ENCODE measurements around the gene ACE. TPM values are rescaled to one million over a fixed set of nuclear protein-coding genes. Genes with fewer than 3 reads are reported as not detected.

ACE gene
- total and polyA plus RNA-seq, 10 donors, result 0.61 to 17.3 (median 8.2) TPM

DNA sequence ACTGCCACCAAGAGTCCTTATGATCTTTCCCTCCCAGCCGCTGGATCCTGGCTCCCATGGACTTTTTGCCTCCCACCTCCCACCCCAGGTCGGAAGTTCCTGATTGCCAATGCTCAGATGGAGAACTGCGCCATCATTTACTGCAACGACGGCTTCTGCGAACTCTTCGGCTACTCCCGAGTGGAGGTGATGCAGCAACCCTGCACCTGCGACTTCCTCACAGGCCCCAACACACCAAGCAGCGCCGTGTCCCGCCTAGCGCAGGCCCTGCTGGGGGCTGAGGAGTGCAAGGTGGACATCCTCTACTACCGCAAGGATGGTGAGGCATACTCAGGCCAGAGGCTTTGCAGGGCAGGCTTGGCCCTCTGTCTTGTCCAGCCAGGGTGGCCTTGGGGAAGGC lies 47.2 kb downstream of the ACE start:
- Histone ChIP-seq H3K36me3 (no peaks in the 10 kb centered on the region), H3K4me1 (peaks cover 0 to 11% (median 4%) of the 10 kb centered on the region in 6 donors), H3K27me3 (replicated peaks in 1 of 7) (peaks cover 0 to 66% (median 6%) of the 10 kb centered on the region in 7 donors), H3K27ac (no peak overlapping the region), H3K4me3 (no peak overlapping the region), H3K9me3 (no peaks in the 10 kb centered on the region)
- intact Hi-C loops (cut with DNase I; ENCODE audit: low total_unique reads), result no loop called here
- no peak for DNase-seq
- WGBS, 5 donors, result 88 to 95% (median 93%) methylated on average over 14 of the region's 14 CpGs
- TF ChIP-seq, protein P1, sequence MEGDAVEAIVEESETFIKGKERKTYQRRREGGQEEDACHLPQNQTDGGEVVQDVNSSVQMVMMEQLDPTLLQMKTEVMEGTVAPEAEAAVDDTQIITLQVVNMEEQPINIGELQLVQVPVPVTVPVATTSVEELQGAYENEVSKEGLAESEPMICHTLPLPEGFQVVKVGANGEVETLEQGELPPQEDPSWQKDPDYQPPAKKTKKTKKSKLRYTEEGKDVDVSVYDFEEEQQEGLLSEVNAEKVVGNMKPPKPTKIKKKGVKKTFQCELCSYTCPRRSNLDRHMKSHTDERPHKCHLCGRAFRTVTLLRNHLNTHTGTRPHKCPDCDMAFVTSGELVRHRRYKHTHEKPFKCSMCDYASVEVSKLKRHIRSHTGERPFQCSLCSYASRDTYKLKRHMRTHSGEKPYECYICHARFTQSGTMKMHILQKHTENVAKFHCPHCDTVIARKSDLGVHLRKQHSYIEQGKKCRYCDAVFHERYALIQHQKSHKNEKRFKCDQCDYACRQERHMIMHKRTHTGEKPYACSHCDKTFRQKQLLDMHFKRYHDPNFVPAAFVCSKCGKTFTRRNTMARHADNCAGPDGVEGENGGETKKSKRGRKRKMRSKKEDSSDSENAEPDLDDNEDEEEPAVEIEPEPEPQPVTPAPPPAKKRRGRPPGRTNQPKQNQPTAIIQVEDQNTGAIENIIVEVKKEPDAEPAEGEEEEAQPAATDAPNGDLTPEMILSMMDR (IDR thresholded peaks at IDR 0.05 in 8 of 11, conservative IDR thresholded peaks at IDR 0.05 in 3 of 11), result no peak
- TF ChIP-seq POLR2A (IDR thresholded peaks at IDR 0.05), result no peak
- TF ChIP-seq POLR2AphosphoS5 (IDR thresholded peaks at IDR 0.05), result no peak

DNA sequence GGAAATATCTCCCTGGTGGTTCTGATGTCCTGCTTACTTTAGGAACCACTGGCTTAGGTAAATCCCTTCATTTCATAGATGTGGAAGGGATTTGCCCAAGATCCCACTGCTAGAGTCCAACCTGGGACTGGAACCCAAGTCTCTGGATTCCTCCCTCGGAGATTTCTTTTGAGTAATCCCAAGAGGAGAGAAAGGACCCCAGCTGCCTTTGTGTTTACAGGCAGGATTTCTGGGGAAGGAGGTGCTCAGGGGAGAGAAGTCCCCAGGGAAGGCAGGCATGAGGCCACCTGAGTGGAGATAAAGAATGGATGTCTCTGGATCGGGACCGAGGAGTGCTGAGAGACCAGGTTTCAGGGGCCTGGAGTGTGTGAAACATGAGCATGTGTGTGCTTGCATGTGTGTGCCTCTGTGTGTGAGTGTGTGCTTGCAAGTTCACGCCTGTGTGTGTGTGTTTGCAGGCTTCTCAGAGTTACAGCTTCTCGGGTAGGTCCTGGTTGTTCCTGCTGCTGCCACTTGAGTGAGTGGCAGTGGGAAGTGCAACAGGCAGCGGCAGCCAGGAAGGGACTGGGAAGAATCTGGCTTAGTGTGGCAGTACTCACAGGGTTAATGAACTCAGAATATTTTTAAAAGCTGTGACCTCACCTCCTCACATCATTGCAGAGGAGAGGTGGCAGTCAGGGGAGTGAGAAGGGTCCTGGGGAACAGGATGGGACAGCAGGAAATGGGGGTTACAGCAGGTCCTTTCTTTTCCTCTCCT lies 48.5 kb downstream of the ACE start:
- no peaks in the 10 kb centered on the region for H3K9me3 ChIP-seq
- intact Hi-C loops (cut with DNase I; ENCODE audit: low total_unique reads), result no loop called here
- H3K27ac ChIP-seq, result no peak overlapping the region
- H3K36me3 ChIP-seq, result no peaks in the 10 kb centered on the region
- DNase-seq, result no peak
- no peak overlapping the region for H3K4me3 ChIP-seq
- 61 to 77% (median 69%) methylated on average over 6 of the region's 6 CpGs for WGBS, 5 donors
- TF ChIP-seq POLR2AphosphoS5 (IDR thresholded peaks at IDR 0.05) (no peak), POLR2A (IDR thresholded peaks at IDR 0.05) (no peak)
- TF ChIP-seq, protein P1 (IDR thresholded peaks at IDR 0.05 in 8 of 11, conservative IDR thresholded peaks at IDR 0.05 in 3 of 11), result no peak
- H3K27me3 ChIP-seq (replicated peaks in 1 of 7), result peaks cover 0 to 66% (median 6%) of the 10 kb centered on the region in 7 donors
- H3K4me1 ChIP-seq, result peaks cover 0 to 11% (median 4%) of the 10 kb centered on the region in 6 donors

DNA sequence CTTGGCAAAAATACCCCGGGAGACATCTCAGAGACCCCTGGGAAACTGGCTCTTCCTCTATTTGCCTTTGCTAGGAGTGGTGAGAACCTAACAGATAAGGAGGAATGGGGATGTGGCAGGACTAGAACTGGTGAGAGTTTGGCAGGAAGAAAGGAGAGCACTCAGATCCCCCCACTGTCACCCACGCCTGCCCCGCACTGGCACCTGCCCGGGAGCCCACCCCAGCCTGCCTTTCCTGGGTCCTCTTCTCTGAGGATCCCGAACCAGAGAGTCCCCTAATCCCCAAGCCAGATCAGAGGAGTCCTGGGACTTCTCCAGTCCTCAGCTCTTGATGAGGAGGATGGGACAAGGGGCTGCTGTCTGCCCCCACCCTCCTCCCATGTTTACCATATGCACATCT lies 50.0 kb downstream of the ACE start:
- Histone ChIP-seq H3K4me3 (no peak overlapping the region), H3K27me3 (replicated peaks in 1 of 7) (peaks cover 0 to 53% (median 6%) of the 10 kb centered on the region in 7 donors), H3K36me3 (no peaks in the 10 kb centered on the region), H3K4me1 (peaks cover 0 to 11% (median 4%) of the 10 kb centered on the region in 6 donors), H3K27ac (no peak overlapping the region), H3K9me3 (no peaks in the 10 kb centered on the region)
- intact Hi-C loops (cut with DNase I; ENCODE audit: low total_unique reads), result no loop called here
- DNase-seq, result no peak
- TF ChIP-seq POLR2AphosphoS5 (IDR thresholded peaks at IDR 0.05), result no peak
- TF ChIP-seq, protein P1 (IDR thresholded peaks at IDR 0.05 in 8 of 11, conservative IDR thresholded peaks at IDR 0.05 in 3 of 11), result no peak
- TF ChIP-seq POLR2A (IDR thresholded peaks at IDR 0.05), result no peak
- WGBS, 5 donors, result 71 to 86% (median 83%) methylated on average over 5 of the region's 5 CpGs

DNA sequence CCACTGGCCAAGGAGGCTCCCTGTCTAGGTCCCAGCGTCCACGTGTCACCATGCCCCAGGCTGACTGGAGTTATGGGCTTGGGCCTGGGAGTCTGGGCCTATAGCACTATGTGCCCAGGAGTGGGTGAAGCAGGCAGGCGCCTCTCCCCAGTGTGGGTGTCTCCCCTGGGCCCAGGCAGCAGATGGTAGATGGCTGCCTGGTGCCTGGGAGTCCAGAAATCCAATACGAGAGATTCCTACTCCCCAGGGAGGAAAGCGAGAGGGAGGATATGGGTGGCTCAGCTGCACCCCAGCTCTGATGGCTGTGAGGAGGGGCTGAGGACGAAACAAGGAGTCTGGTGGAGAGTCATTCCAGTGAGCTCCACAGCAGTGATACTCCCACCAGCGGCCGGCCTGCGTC lies 51.3 kb downstream of the ACE start:
- WGBS, 5 donors, result 77 to 94% (median 87%) methylated on average over 6 to 9 of the region's 9 CpGs
- no peak for DNase-seq
- H3K4me1 ChIP-seq, result peaks cover 0 to 5% (median 1%) of the 10 kb centered on the region in 6 donors
- peaks cover 0 to 40% (median 4%) of the 10 kb centered on the region in 7 donors for H3K27me3 ChIP-seq (replicated peaks in 1 of 7)
- no peaks in the 10 kb centered on the region for H3K36me3 ChIP-seq
- TF ChIP-seq POLR2A (IDR thresholded peaks at IDR 0.05) (no peak), POLR2AphosphoS5 (IDR thresholded peaks at IDR 0.05) (no peak)
- TF ChIP-seq, protein P1 (IDR thresholded peaks at IDR 0.05 in 8 of 11, conservative IDR thresholded peaks at IDR 0.05 in 3 of 11), result no peak
- intact Hi-C loops (cut with DNase I; ENCODE audit: low total_unique reads), result no loop called here
- no peaks in the 10 kb centered on the region for H3K9me3 ChIP-seq
- H3K4me3 ChIP-seq, result no peak overlapping the region
- no peak overlapping the region for H3K27ac ChIP-seq

Measured in spleen (tissue), 11 donors.